B cell (primary cell): ENCODE measurements around the gene ARPC4. TPM values are rescaled to one million over a fixed set of nuclear protein-coding genes. Genes with fewer than 3 reads are reported as not detected.

Experiments
- ATAC-seq: fragments of 200-7000 bp; cut with Tn5 transposase; one replicate; pipeline ENCODE4 v1.10.0; 2021; ENCODE audit warnings: low read depth, mild to moderate bottlenecking, moderate number of reproducible peaks, moderate library complexity
- CTCF ChIA-PET: fragments of 350-600 bp; sonication (Branson Sonifier 250); formaldehyde crosslinking; loops from one replicate; lab custom pipeline; 2021; ENCODE audit warnings: antibody characterized with exemption, inconsistent platforms; lab: Charles Lee
- POLR2A ChIA-PET: fragments of 350-600 bp; sonication (Branson Sonifier 250); formaldehyde crosslinking; loops from one replicate; lab custom pipeline; 2021; ENCODE audit warnings: antibody characterized with exemption; lab: Charles Lee
- DNase-seq: peaks from one replicate; pipeline ENCODE4 v3.0.0; 2013
- H2AFZ ChIP-seq: 2 replicates; pipeline ENCODE4 v1.6.1; 2012; ENCODE audit warnings: mild to moderate bottlenecking, low read depth, low read length; ENCODE audit not compliant: insufficient read depth, poor library complexity, severe bottlenecking
- H3K27ac ChIP-seq, 2 donors: 1 replicate in 1 of 2; 2 replicates in 1 of 2; pipeline ENCODE4 v1.5.1; 2012 to 2013; ENCODE audit warnings: low read length in 2 of 2, mild to moderate bottlenecking in 2 of 2, moderate library complexity in 1 of 2
- H3K27me3 ChIP-seq, 4 experiments: fragments of 200-600 bp in 1 of 4; sonication (generic) in 1 of 4; replicated peaks in 1 of 4; 1 replicate in 2 of 4; 2 replicates in 2 of 4; pipeline versions ENCODE4 v1.6.1 to v1.7.0; 2013 to 2016; ENCODE audit warnings: low read length in 3 of 4, mild to moderate bottlenecking in 2 of 4, mixed read lengths in 1 of 4, moderate library complexity in 1 of 4; ENCODE audit not compliant: insufficient read depth in 4 of 4, control insufficient read depth in 3 of 4; ENCODE audit errors: control extremely low read depth in 1 of 4
- H3K36me3 ChIP-seq, 2 experiments: replicated peaks in 1 of 2; 1 replicate in 1 of 2; 2 replicates in 1 of 2; pipeline versions ENCODE4 v1.6.1 to v1.7.1; 2013; ENCODE audit warnings: low read length in 1 of 2; ENCODE audit not compliant: insufficient read depth in 2 of 2, control insufficient read depth in 1 of 2; ENCODE audit errors: control extremely low read depth in 1 of 2, extremely low read depth in 1 of 2
- H3K4me1 ChIP-seq, 2 donors: fragments of 200-600 bp in 1 of 2; sonication (generic) in 1 of 2; 1 replicate in 1 of 2; 2 replicates in 1 of 2; pipeline versions ENCODE4 v1.5.1 to v1.6.1; 2013 to 2017; ENCODE audit warnings: low read length in 2 of 2; ENCODE audit not compliant: control insufficient read depth in 2 of 2, insufficient read depth in 2 of 2
- H3K4me2 ChIP-seq: replicated peaks from 2 replicates; pipeline ENCODE3; 2012; ENCODE audit warnings: mild to moderate bottlenecking, low read depth, low read length; ENCODE audit not compliant: poor library complexity, severe bottlenecking
- H3K4me3 ChIP-seq, 5 experiments: fragments of 200-600 bp in 1 of 5; sonication (generic) in 1 of 5; 1 replicate in 3 of 5; 2 replicates in 2 of 5; pipeline versions ENCODE4 v1.5.1 to v1.7.0; 2011 to 2016; ENCODE audit warnings: low read length in 4 of 5, mild to moderate bottlenecking in 4 of 5, low read depth in 2 of 5, control low read depth in 1 of 5, moderate library complexity in 1 of 5; ENCODE audit not compliant: insufficient read depth in 1 of 5; ENCODE audit errors: control extremely low read depth in 1 of 5, extremely low read depth in 1 of 5
- H3K79me2 ChIP-seq: fragments of 200-600 bp; sonication (generic); one replicate; pipeline ENCODE4 v1.6.0; 2016; ENCODE audit warnings: low read length; ENCODE audit not compliant: control insufficient read depth, insufficient read depth
- H3K9ac ChIP-seq: fragments of 200-600 bp; sonication (generic); 2 replicates; pipeline ENCODE4 v1.6.1; 2017; ENCODE audit warnings: mild to moderate bottlenecking, low read length, moderate library complexity
- H3K9me3 ChIP-seq, 3 donors: one replicate each; pipeline versions ENCODE4 v1.6.1 to v1.7.1; 2013; ENCODE audit warnings: low read length in 2 of 3; ENCODE audit not compliant: control insufficient read depth in 2 of 3, insufficient read depth in 1 of 3; ENCODE audit errors: control extremely low read depth in 1 of 3
- H4K20me1 ChIP-seq: 2 replicates; pipeline ENCODE4 v1.6.0; 2012; ENCODE audit warnings: mild to moderate bottlenecking, low read length; ENCODE audit not compliant: insufficient read depth, control insufficient read depth, poor library complexity, severe bottlenecking
- H3K27ac Mint-ChIP-seq: one replicate; pipeline ENCODE4 v1.8.0; 2021; ENCODE audit warnings: mixed read lengths
- H3K27me3 Mint-ChIP-seq: one replicate; pipeline ENCODE4 v1.8.0; 2021; ENCODE audit warnings: mixed read lengths
- H3K4me1 Mint-ChIP-seq: one replicate; pipeline ENCODE4 v1.8.0; 2021; ENCODE audit warnings: mixed read lengths
- H3K4me3 Mint-ChIP-seq: one replicate; pipeline ENCODE4 v1.8.0; 2021; ENCODE audit warnings: mixed read lengths
- H3K9me3 Mint-ChIP-seq: one replicate; pipeline ENCODE4 v1.8.0; 2022; ENCODE audit warnings: mixed read lengths; ENCODE audit not compliant: insufficient read depth
- EZH2 ChIP-seq: IDR thresholded peaks from 2 replicates; pipeline ENCODE4 v1.6.1; 2012; ENCODE audit warnings: borderline replicate concordance, low read depth, mild to moderate bottlenecking, moderate library complexity, low read length; ENCODE audit not compliant: insufficient read depth, poor library complexity, severe bottlenecking
- WGBS: methylation state at CpG from one replicate; pipeline ENCODE4 v1.1.5; 2013; ENCODE audit warnings: missing lambda C conversion rate; ENCODE audit not compliant: insufficient coverage; 5-methylcytosine and 5-hydroxymethylcytosine counted together
- intact Hi-C: fragments of 100-400 bp; cut with micrococcal nuclease; formaldehyde crosslinking; loops from one replicate; pipeline ENCODE4 v1.10.0; 2022
- polyA plus RNA-seq: library from polyadenylated mRNA; depleted of rRNA; stranded (reverse); fragments of >200 nt; gene quantifications from 2 replicates; pipeline ENCODE4 v1.2.3, GENCODE V29; 2012
- total RNA-seq, 2 donors: library from RNA; stranded (reverse); fragments of 120-200 nt in 1 of 2; gene quantifications; 1 replicate in 1 of 2; 2 replicates in 1 of 2; pipeline versions ENCODE4 v1.2.3 to v1.2.4, GENCODE V29; 2013 to 2022
- TF ChIP-seq, protein P1 (sequence below): fragments of 200-600 bp; IDR thresholded peaks from one replicate; pipeline ENCODE4 v1.8.0; 2022; ENCODE audit warnings: antibody characterized with exemption, mild to moderate bottlenecking

ARPC4 gene
- total and polyA plus RNA-seq, 2 donors (not counting 1 experiment from before 2014, with no cell fraction given), result 110 to 174 TPM

GRCh38 chr3:9837701-9838582, 45.1 kb downstream of the ARPC4 start:
- DNase-seq (no peak), ATAC-seq (no peak)
- Histone ChIP-seq H3K79me2 (peaks cover 2% of the 10 kb centered on the region), H3K27ac (no peak overlapping the region), H3K9ac (no peak overlapping the region), H3K4me2 (no peak overlapping the region), H3K9me3 (no peaks in the 10 kb centered on the region), H3K4me1 (peaks cover 1 to 8% of the 10 kb centered on the region in 2 donors), H3K36me3 (peaks cover 10 to 42% of the 10 kb centered on the region in 2 experiments), H3K4me3 (no peak overlapping the region), H4K20me1 (no peaks in the 10 kb centered on the region), H2AFZ (no peak overlapping the region), H3K27me3 (no peaks in the 10 kb centered on the region)
- 83% methylated on average over 11 of the region's 12 CpGs for WGBS
- TF ChIP-seq, protein P1, sequence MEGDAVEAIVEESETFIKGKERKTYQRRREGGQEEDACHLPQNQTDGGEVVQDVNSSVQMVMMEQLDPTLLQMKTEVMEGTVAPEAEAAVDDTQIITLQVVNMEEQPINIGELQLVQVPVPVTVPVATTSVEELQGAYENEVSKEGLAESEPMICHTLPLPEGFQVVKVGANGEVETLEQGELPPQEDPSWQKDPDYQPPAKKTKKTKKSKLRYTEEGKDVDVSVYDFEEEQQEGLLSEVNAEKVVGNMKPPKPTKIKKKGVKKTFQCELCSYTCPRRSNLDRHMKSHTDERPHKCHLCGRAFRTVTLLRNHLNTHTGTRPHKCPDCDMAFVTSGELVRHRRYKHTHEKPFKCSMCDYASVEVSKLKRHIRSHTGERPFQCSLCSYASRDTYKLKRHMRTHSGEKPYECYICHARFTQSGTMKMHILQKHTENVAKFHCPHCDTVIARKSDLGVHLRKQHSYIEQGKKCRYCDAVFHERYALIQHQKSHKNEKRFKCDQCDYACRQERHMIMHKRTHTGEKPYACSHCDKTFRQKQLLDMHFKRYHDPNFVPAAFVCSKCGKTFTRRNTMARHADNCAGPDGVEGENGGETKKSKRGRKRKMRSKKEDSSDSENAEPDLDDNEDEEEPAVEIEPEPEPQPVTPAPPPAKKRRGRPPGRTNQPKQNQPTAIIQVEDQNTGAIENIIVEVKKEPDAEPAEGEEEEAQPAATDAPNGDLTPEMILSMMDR, result no peak
- TF ChIP-seq EZH2, result no peak
- no peak overlapping the region for H3K4me3 Mint-ChIP-seq
- intact Hi-C loops, result no loop called here
- H3K9me3 Mint-ChIP-seq, result no peaks in the 10 kb centered on the region
- peaks cover 9% of the 10 kb centered on the region for H3K4me1 Mint-ChIP-seq
- peak overlapping the region; percentile 26 for H3K27ac Mint-ChIP-seq
- CTCF ChIA-PET, result interaction anchor here (0.5 kb wide), 2 partner anchors 23 to 439 kb away, joined by 3 read pairs; no protein-coding TSS in a partner anchor
- no peaks in the 10 kb centered on the region for H3K27me3 Mint-ChIP-seq
- POLR2A ChIA-PET, result no interaction called here

DNA sequence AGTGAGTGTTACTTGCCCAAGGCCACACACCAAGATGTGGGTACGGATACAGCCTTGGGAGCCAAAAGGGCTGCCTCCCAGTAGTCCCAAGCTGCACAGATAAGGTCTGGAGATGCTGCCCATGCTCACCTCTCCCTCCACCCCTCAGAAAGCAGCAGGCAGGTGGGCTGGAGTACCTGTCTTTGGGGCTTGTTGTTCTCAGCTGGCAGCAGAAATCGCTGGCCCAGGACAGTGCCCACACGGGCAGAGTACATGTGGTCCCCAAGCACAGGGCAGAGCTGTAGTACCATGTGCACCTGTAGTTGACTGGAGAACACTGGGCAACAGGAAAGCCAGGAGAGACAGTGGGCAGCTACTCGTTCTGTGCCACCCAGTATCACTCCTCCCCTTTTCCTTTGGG, 46.0 kb downstream of the ARPC4 start:
- no peak for DNase-seq
- ATAC-seq, result no peak
- no peak overlapping the region for H3K27ac ChIP-seq
- H3K9ac ChIP-seq, result no peak overlapping the region
- H3K9me3 ChIP-seq, result no peaks in the 10 kb centered on the region
- no peaks in the 10 kb centered on the region for H3K27me3 Mint-ChIP-seq
- peaks cover 11% of the 10 kb centered on the region for H3K79me2 ChIP-seq
- peak overlapping the region; percentile 26 for H3K27ac Mint-ChIP-seq
- POLR2A ChIA-PET, result no interaction called here
- no peaks in the 10 kb centered on the region for H3K9me3 Mint-ChIP-seq
- H4K20me1 ChIP-seq, result no peaks in the 10 kb centered on the region
- TF ChIP-seq, protein P1, result no peak
- no peak for TF ChIP-seq EZH2
- H3K4me1 ChIP-seq, result peaks cover 4 to 12% of the 10 kb centered on the region in 2 donors
- CTCF ChIA-PET, result no interaction called here
- H2AFZ ChIP-seq, result no peak overlapping the region
- H3K4me2 ChIP-seq, result no peak overlapping the region
- H3K4me1 Mint-ChIP-seq, result peaks cover 17% of the 10 kb centered on the region
- H3K4me3 Mint-ChIP-seq, result no peak overlapping the region
- no peaks in the 10 kb centered on the region for H3K27me3 ChIP-seq
- intact Hi-C loops, result no loop called here
- H3K4me3 ChIP-seq, result no peak overlapping the region
- WGBS, result 93% methylated on average over 3 of the region's 4 CpGs
- H3K36me3 ChIP-seq, result peaks cover 10 to 40% of the 10 kb centered on the region in 2 experiments
